ENCODE measurements around the gene CACNA2D1. TPM values are rescaled to one million over a fixed set of nuclear protein-coding genes. Genes with fewer than 3 reads are reported as not detected.

CACNA2D1 gene
- total and polyA plus RNA-seq, 4 donors = 1.1 to 33.4 (median 6.5) TPM

- no peaks in the 10 kb centered on the region for H3K9me3 ChIP-seq (ENCODE audit: control insufficient read depth in 4 of 4, insufficient read depth in 3 of 4, low read length in 3 of 4)
- no peak for ATAC-seq (ENCODE audit: insufficient read depth, low FRiP score)
- TF ChIP-seq CTCF (IDR thresholded peaks at IDR 0.05; ENCODE audit: control extremely low read depth, extremely low read depth) = no peak
Observed at GRCh38 chr7:82021713-82022112, 421.9 kb downstream of the CACNA2D1 start.

GRCh38 chr7:82021036-82021435, 422.5 kb downstream of the CACNA2D1 start:
- no peaks in the 10 kb centered on the region for H3K27me3 ChIP-seq (ENCODE audit: control insufficient read depth in 3 of 3, insufficient read depth in 3 of 3, low read length in 2 of 3)
- H3K4me1 ChIP-seq (ENCODE audit: control insufficient read depth in 5 of 5, insufficient read depth in 5 of 5, low read length in 5 of 5) = peaks cover 0 to 34% (median 0%) of the 10 kb centered on the region in 5 donors
- no peak for TF ChIP-seq CTCF (IDR thresholded peaks at IDR 0.05; ENCODE audit: control extremely low read depth, extremely low read depth)
- H3K9ac ChIP-seq (ENCODE audit: insufficient read depth in 1 of 2, low read length in 2 of 2) = no peak overlapping the region
- ATAC-seq (ENCODE audit: insufficient read depth, low FRiP score) (no peak), DNase-seq (peak in 2 of 3 donors; percentile 91 to 92)
- no peak overlapping the region for H3K27ac ChIP-seq (ENCODE audit: low read depth in 1 of 2, low read length in 1 of 2)
- WGBS, 2 donors = 52 to 69% methylated on average over 2 of the region's 2 CpGs
- H3K9me3 ChIP-seq (ENCODE audit: control insufficient read depth in 4 of 4, insufficient read depth in 3 of 4, low read length in 3 of 4) = no peaks in the 10 kb centered on the region
- no peaks in the 10 kb centered on the region for H3K36me3 ChIP-seq (ENCODE audit: control insufficient read depth in 4 of 4, insufficient read depth in 4 of 4, low read length in 4 of 4)
- H3K4me3 ChIP-seq = no peak overlapping the region

More at GRCh38 chr7:82021713-82022112, 421.9 kb downstream of the CACNA2D1 start:
- DNase-seq = peak in 2 of 3 donors; percentile 14 to 34
- Histone ChIP-seq H3K36me3 (ENCODE audit: control insufficient read depth in 4 of 4, insufficient read depth in 4 of 4, low read length in 4 of 4) (no peaks in the 10 kb centered on the region), H3K4me3 (no peak overlapping the region), H3K9ac (ENCODE audit: insufficient read depth in 1 of 2, low read length in 2 of 2) (no peak overlapping the region), H3K27ac (ENCODE audit: low read depth in 1 of 2, low read length in 1 of 2) (no peak overlapping the region), H3K4me1 (ENCODE audit: control insufficient read depth in 5 of 5, insufficient read depth in 5 of 5, low read length in 5 of 5) (peaks cover 0 to 31% (median 0%) of the 10 kb centered on the region in 5 donors), H3K27me3 (ENCODE audit: control insufficient read depth in 3 of 3, insufficient read depth in 3 of 3, low read length in 2 of 3) (no peaks in the 10 kb centered on the region)

GRCh38 chr7:82019551-82020475, 423.8 kb downstream of the CACNA2D1 start:
- H3K4me1 ChIP-seq (ENCODE audit: control insufficient read depth in 5 of 5, insufficient read depth in 5 of 5, low read length in 5 of 5) = peaks cover 0 to 40% (median 0%) of the 10 kb centered on the region in 5 donors
- H3K4me3 ChIP-seq = no peak overlapping the region
- H3K9ac ChIP-seq (ENCODE audit: insufficient read depth in 1 of 2, low read length in 2 of 2) = no peak overlapping the region
- no peaks in the 10 kb centered on the region for H3K27me3 ChIP-seq (ENCODE audit: control insufficient read depth in 3 of 3, insufficient read depth in 3 of 3, low read length in 2 of 3)
- 85 to 91% methylated on average over 3 of the region's 3 CpGs for WGBS, 2 donors
- peak in 1 of 3 donors; percentile 14 for DNase-seq
- H3K27ac ChIP-seq (ENCODE audit: low read depth in 1 of 2, low read length in 1 of 2) = no peak overlapping the region
- no peaks in the 10 kb centered on the region for H3K9me3 ChIP-seq (ENCODE audit: control insufficient read depth in 4 of 4, insufficient read depth in 3 of 4, low read length in 3 of 4)
- TF ChIP-seq CTCF (IDR thresholded peaks at IDR 0.05; ENCODE audit: control extremely low read depth, extremely low read depth) = no peak
- no peak for ATAC-seq (ENCODE audit: insufficient read depth, low FRiP score)
- H3K36me3 ChIP-seq (ENCODE audit: control insufficient read depth in 4 of 4, insufficient read depth in 4 of 4, low read length in 4 of 4) = no peaks in the 10 kb centered on the region

Data from lung (tissue), 12 donors.